Activated CD4-positive, alpha-beta T cell treated with anti-CD3 and anti-CD28 coated beads for 36 hours (primary cell): ENCODE data around the gene ICE2. TPM values are rescaled to one million over a fixed set of nuclear protein-coding genes. Genes with fewer than 3 reads are reported as not detected.
A peak's percentile ranks its signal among the peaks of the same experiment; 100 is the strongest.

Experiments
- ATAC-seq: fragments of 200-7000 bp; cut with Tn5 transposase; one replicate; pipeline ENCODE4 v1.10.0; 2021; ENCODE audit warnings: mild to moderate bottlenecking, moderate library complexity
- CTCF ChIA-PET: fragments of 350-600 bp; sonication (Branson Sonifier 250); formaldehyde crosslinking; loops from one replicate; lab custom pipeline; 2021; ENCODE audit warnings: antibody characterized with exemption; lab: Charles Lee
- POLR2A ChIA-PET: fragments of 350-600 bp; sonication (Branson Sonifier 250); formaldehyde crosslinking; loops from one replicate; lab custom pipeline; 2021; ENCODE audit warnings: antibody characterized with exemption, inconsistent platforms; lab: Charles Lee
- DNase-seq: peaks from one replicate; pipeline ENCODE4 v3.0.0-alpha.2; 2020
- H3K27ac Mint-ChIP-seq: one replicate; pipeline ENCODE4 v1.8.0; 2021; ENCODE audit warnings: mixed read lengths
- H3K27me3 Mint-ChIP-seq: one replicate; pipeline ENCODE4 v1.8.0; 2021; ENCODE audit warnings: mixed read lengths
- H3K36me3 Mint-ChIP-seq: one replicate; pipeline ENCODE4 v1.8.0; 2021; ENCODE audit warnings: low read depth, mixed read lengths
- H3K4me1 Mint-ChIP-seq: one replicate; pipeline ENCODE4 v1.8.0; 2021; ENCODE audit warnings: mixed read lengths
- H3K4me3 Mint-ChIP-seq: one replicate; pipeline ENCODE4 v1.8.0; 2021; ENCODE audit warnings: mild to moderate bottlenecking, moderate library complexity, mixed read lengths
- H3K9me3 Mint-ChIP-seq: one replicate; pipeline ENCODE4 v1.8.0; 2021; ENCODE audit warnings: low read depth, mixed read lengths
- intact Hi-C, 2 experiments: fragments of 100-400 bp; cut with DNase I in 1 of 2; cut with micrococcal nuclease in 1 of 2; formaldehyde crosslinking; loops; one replicate each; pipeline versions ENCODE4 v1.14.2 to v1.15.1; 2022 to 2024; cut with DNase I, micrococcal nuclease
- total RNA-seq, 2 experiments: library from RNA; stranded (reverse); gene quantifications; one replicate each; pipeline ENCODE4 v1.2.3, GENCODE V29; 2021

ICE2 gene
- total RNA-seq, 2 experiments from 2014 or later = 72.8 to 81.6 TPM

DNA sequence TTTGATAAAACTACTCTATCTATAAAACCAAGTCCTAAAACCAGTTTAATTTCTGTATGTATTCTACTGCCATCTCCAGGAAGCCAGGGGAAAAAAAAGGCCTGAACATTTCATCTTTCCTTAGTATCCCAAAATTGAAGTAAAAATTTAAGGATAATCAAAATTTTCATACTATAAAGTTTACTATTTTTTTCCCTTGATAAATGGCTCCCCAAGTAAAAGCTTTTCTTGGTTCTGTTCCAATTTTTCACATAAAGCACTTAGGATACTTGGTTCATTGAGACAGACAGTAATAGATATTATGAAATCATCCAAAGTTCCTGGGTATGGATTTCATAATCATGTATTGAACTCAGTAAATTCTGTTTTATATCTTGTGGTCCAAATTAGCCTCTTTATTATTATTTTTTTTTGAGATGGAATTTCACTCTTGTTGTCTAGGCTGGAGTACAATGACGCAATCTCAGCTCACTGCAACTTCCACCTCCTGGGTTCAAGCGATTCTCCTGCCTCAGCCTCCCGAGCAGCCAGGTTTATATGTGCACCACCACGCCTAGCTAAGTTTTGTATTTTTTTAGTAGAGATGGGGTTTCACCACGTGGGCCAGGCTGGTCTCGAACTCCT is 34.5 kb downstream of the ICE2 start:
- POLR2A ChIA-PET = no interaction called here
- intact Hi-C loops = loop anchor here (1.0 to 5.0 kb wide), 2 partner anchors 82 to 85 kb away; no protein-coding TSS in a partner anchor
- Mint-ChIP-seq H3K27ac (no peak overlapping the region), H3K36me3 (peaks cover 25% of the 10 kb centered on the region), H3K9me3 (no peaks in the 10 kb centered on the region), H3K4me1 (no peaks in the 10 kb centered on the region), H3K4me3 (no peak overlapping the region), H3K27me3 (no peaks in the 10 kb centered on the region)
- no peak for ATAC-seq
- DNase-seq = no peak
- CTCF ChIA-PET = interaction anchor here (0.6 to 1.8 kb wide), 7 partner anchors 14 to 102 kb away, joined by 3 to 7 read pairs (median 4); no protein-coding TSS in a partner anchor

DNA sequence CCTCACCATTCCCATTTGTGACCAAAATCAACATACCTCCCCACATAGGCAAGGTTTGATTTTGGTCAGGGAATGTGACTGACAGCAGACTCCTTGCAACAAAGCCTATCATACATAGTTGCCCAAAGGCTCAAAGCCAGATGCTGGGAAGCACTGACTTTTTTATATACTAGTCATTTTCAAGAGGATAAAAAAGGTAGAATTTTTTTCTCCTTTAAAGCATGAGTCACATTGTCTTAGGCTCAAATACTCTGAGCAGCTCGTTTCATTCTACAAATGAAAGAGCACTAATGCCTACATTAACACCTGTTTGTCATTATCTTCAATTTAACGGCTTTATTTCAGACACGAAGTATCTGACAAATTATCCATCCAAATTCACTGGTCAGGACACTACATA is 36.2 kb downstream of the ICE2 start:
- intact Hi-C loops = loop anchor here in 1 of 2 experiments (5.0 kb wide), 1 partner anchor 80 kb away; no protein-coding TSS in a partner anchor
- H3K36me3 Mint-ChIP-seq = peaks cover 17% of the 10 kb centered on the region
- no peak overlapping the region for H3K27ac Mint-ChIP-seq
- ATAC-seq (no peak), DNase-seq (no peak)
- no peaks in the 10 kb centered on the region for H3K9me3 Mint-ChIP-seq
- no peaks in the 10 kb centered on the region for H3K4me1 Mint-ChIP-seq
- no peak overlapping the region for H3K4me3 Mint-ChIP-seq
- ChIA-PET POLR2A (no interaction called here), CTCF (interaction anchor here (1.3 to 1.5 kb wide), 3 partner anchors 12 to 84 kb away, joined by 5 to 8 read pairs (median 5); no protein-coding TSS in a partner anchor)
- H3K27me3 Mint-ChIP-seq = no peaks in the 10 kb centered on the region

DNA sequence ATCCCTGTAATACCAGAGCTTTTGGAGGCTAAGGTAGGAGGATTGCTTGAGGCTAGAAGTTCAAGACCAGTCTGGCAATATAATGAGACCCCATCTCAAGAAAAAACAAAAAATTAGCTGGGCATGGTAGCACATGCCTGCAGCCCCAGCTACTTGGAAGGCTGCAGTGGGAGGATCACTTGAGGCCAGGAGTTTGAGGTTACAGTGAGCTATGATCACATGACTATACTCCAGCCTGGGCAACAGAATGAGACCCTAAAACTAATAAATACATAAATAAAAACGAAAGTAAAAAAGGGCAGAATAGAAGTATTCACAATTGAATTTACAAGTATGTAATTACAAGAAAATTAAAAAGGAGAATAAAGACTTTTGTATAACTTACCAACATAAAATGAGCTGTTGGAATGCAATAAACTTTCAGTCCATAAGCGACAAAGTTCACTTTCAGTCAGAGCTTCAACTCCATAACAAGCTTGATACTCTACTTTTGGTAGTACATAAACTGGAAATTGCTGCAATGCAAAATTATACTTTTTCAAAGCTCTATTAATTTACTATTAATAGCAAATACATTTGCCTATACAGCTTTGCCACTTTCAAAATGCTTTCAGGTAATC is 36.8 kb downstream of the ICE2 start:
- Mint-ChIP-seq H3K4me1 (no peaks in the 10 kb centered on the region), H3K4me3 (no peak overlapping the region), H3K27me3 (no peaks in the 10 kb centered on the region), H3K36me3 (peaks cover 16% of the 10 kb centered on the region), H3K27ac (no peak overlapping the region), H3K9me3 (no peaks in the 10 kb centered on the region)
- no peak for DNase-seq
- intact Hi-C loops = loop anchor here in 1 of 2 experiments (5.0 kb wide), 1 partner anchor 80 kb away; no protein-coding TSS in a partner anchor
- POLR2A ChIA-PET = no interaction called here
- ATAC-seq = no peak
- CTCF ChIA-PET = interaction anchor here (1.3 to 1.5 kb wide), 3 partner anchors 12 to 83 kb away, joined by 5 to 8 read pairs (median 5); no protein-coding TSS in a partner anchor

DNA sequence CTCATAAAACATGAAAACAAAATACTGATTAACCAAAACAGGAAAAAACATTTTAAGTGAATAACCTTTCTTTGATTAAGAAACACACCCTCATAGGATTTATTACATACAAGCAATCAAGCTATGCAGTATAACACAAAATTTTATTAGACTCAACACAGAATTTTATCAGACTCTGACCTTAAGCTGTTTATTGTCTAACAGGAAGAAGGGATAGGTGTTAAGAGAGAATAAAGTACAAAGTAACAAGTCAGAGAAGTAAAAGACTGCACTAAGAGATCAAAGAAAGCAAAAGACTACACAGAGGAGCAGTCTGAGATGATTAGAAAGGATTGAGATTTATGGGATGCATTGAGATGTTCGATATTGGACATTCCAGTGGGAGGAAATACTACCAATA is 37.6 kb downstream of the ICE2 start:
- intact Hi-C loops = loop anchor here in 1 of 2 experiments (5.0 kb wide), 1 partner anchor 79 kb away; no protein-coding TSS in a partner anchor
- H3K27ac Mint-ChIP-seq = no peak overlapping the region
- no peaks in the 10 kb centered on the region for H3K27me3 Mint-ChIP-seq
- ChIA-PET CTCF (interaction anchor here (0.6 to 1.3 kb wide), 3 partner anchors 11 to 435 kb away, joined by 3 to 5 read pairs (median 3); no protein-coding TSS in a partner anchor), POLR2A (interaction anchor here (0.7 kb wide), 1 partner anchor 46 kb away, joined by 4 read pairs; no protein-coding TSS in a partner anchor)
- ATAC-seq (no peak), DNase-seq (no peak)
- H3K4me1 Mint-ChIP-seq = no peaks in the 10 kb centered on the region
- no peak overlapping the region for H3K4me3 Mint-ChIP-seq
- H3K9me3 Mint-ChIP-seq = no peaks in the 10 kb centered on the region
- H3K36me3 Mint-ChIP-seq = peaks cover 16% of the 10 kb centered on the region

DNA sequence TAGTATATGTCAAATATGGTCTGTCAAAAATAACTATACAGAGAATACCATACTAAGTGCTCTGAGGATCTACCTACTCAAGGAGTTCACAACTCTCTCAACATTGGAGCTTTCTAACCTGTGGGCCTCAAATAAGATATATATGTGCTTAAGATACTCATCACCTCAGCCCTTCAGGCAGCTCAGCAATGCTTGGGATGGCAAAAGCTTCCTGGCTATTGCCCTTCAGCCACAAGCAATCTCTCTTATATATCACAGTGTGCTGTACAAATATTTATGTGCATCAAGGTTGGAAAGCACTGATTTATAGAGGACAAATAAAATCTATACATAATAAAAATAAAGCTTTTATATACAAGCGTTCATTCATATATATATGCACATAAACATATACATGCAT is 40.3 kb downstream of the ICE2 start:
- ATAC-seq (no peak), DNase-seq (no peak)
- intact Hi-C loops = no loop called here
- H3K9me3 Mint-ChIP-seq = no peaks in the 10 kb centered on the region
- H3K27ac Mint-ChIP-seq = no peak overlapping the region
- ChIA-PET CTCF (no interaction called here), POLR2A (no interaction called here)
- peaks cover 18% of the 10 kb centered on the region for H3K36me3 Mint-ChIP-seq
- H3K4me3 Mint-ChIP-seq = no peak overlapping the region
- no peaks in the 10 kb centered on the region for H3K4me1 Mint-ChIP-seq
- H3K27me3 Mint-ChIP-seq = no peaks in the 10 kb centered on the region

DNA sequence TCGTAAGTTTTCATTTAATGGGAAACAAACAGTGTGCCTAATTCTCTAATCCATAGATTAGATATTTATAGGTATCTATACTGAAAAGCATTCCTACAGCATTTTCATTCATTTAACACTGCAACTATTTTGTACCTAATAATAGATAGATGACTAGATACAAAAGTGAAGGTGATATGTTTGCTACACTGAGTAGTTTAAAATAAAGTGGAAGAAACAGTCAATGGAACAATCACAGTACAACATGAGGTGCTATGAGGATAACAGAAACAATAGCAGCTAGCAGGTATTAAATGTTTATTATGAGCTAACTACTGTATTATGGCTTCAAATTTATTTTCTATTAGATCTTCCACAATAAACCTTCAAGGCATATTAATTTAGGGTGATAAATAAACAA is 50.0 kb downstream of the ICE2 start:
- Mint-ChIP-seq H3K9me3 (no peaks in the 10 kb centered on the region), H3K36me3 (peaks cover 19% of the 10 kb centered on the region), H3K27ac (no peak overlapping the region), H3K27me3 (no peaks in the 10 kb centered on the region), H3K4me1 (peaks cover 11% of the 10 kb centered on the region), H3K4me3 (no peak overlapping the region)
- DNase-seq (no peak), ATAC-seq (no peak)
- intact Hi-C loops = no loop called here
- CTCF ChIA-PET = interaction anchor here (0.7 to 1.7 kb wide), 3 partner anchors 15 to 435 kb away, joined by 3 to 5 read pairs (median 3); no protein-coding TSS in a partner anchor
- POLR2A ChIA-PET = no interaction called here

DNA sequence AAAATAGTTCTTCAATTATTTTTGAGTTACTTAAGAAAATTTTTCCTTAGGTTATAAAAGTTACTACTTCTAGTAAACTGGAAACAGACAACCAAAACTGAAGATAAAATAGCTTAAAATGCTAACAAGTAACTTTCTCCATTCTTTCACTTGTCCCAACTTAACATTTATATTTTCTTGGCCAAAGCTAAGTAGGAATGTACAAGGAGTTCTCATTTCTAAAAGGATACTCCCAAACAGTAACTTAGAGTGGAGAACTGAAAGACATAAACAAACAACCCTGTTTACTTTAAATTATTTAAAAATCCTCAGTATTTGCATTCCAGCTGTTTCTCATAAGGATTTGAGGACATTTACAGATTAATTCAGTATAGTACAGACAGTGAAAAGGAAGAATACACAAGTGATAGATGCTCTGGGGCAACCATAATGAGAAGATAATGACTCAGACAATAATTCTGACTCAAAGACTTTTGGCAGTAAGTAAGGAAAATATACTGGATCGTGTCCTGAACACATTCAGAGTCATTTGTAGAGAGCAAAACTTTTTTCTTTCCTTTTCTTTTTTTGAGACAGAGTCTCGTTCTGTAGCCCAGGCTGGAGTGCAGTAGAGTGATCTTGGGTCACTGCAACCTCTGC is 52.0 kb downstream of the ICE2 start:
- Mint-ChIP-seq H3K27me3 (no peaks in the 10 kb centered on the region), H3K4me3 (no peak overlapping the region), H3K4me1 (peaks cover 18% of the 10 kb centered on the region), H3K27ac (no peak overlapping the region), H3K9me3 (no peaks in the 10 kb centered on the region), H3K36me3 (peaks cover 24% of the 10 kb centered on the region)
- peak; percentile 57 for ATAC-seq
- ChIA-PET POLR2A (interaction anchor here (0.6 kb wide), 1 partner anchor 9 kb away, joined by 4 read pairs; no protein-coding TSS in a partner anchor), CTCF (interaction anchor here (1.3 to 1.7 kb wide), 2 partner anchors 17 to 64 kb away, joined by 3 to 5 read pairs; no protein-coding TSS in a partner anchor)
- DNase-seq = no peak
- intact Hi-C loops = no loop called here

DNA sequence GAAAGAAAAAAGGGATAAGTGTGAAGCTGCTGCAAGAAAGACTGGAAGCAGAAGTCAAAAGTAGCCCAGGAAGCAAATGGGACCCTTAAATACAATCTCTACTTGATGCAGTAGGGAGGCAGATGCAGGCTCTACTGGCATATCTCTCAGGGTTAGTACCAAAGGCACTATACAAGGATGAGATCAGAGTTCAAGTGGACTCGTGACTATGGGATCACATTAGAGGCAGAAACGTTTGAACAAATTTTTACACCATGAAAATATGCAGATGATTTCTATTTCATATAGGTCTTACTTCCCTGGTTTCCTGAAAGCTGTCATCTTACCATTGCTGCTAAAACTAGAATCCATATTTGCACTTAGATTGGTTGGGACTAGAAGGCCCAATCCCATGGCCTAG is 53.5 kb downstream of the ICE2 start:
- Mint-ChIP-seq H3K9me3 (no peaks in the 10 kb centered on the region), H3K36me3 (peaks cover 21% of the 10 kb centered on the region), H3K4me1 (peaks cover 18% of the 10 kb centered on the region), H3K4me3 (no peak overlapping the region), H3K27ac (no peak overlapping the region), H3K27me3 (no peaks in the 10 kb centered on the region)
- ATAC-seq = no peak
- POLR2A ChIA-PET = no interaction called here
- CTCF ChIA-PET = interaction anchor here (0.5 to 2.3 kb wide), 2 partner anchors 18 to 67 kb away, joined by 3 to 8 read pairs; no protein-coding TSS in a partner anchor
- DNase-seq = no peak
- intact Hi-C loops = no loop called here

DNA sequence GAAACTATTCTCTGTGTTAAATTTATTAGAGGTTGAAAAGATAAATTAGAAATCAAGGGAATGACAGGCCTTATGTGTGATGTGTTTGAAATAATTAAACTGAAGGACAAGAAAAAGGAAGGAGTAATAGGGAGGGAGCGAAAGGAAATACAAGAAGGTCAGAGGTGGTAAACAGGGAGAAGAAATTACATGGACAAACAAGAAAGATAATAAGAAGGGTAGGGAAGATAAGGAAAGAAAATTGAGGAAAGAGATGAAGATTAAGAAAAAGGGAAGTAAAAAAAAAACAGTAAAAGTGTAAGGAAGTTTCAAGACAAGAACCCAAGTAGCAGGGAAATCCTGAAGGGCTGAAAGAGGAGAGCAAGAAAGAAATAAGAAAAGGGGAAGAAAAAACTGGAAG is 54.9 kb downstream of the ICE2 start:
- Mint-ChIP-seq H3K27ac (peak overlapping the region; percentile 66), H3K36me3 (peaks cover 21% of the 10 kb centered on the region), H3K9me3 (no peaks in the 10 kb centered on the region), H3K4me3 (no peak overlapping the region), H3K27me3 (no peaks in the 10 kb centered on the region), H3K4me1 (peaks cover 18% of the 10 kb centered on the region)
- no peak for ATAC-seq
- ChIA-PET POLR2A (no interaction called here), CTCF (interaction anchor here (2.3 kb wide), 1 partner anchor 65 kb away, joined by 8 read pairs; no protein-coding TSS in a partner anchor)
- intact Hi-C loops = no loop called here
- no peak for DNase-seq

DNA sequence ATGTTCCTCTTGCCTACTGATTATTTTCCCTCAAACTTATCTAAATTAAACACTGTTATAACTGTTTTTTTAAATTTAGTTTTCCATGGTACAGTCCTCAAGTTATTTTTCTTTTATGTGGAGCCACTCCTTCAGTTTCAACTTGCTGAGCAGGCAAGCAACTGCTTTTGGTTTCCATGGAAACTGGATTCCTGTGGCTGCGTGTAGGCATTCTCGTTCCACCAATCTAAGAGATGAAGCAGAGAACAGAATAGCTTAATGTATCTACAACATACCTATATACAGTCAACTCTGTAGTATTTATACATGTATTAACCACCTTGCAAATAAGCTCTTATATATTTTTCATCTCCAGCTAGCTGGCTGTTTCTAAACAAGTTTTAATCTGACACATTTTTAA is 55.4 kb downstream of the ICE2 start:
- Mint-ChIP-seq H3K27ac (peak overlapping the region; percentile 66), H3K4me1 (peaks cover 18% of the 10 kb centered on the region), H3K27me3 (no peaks in the 10 kb centered on the region), H3K36me3 (peaks cover 21% of the 10 kb centered on the region), H3K9me3 (no peaks in the 10 kb centered on the region), H3K4me3 (no peak overlapping the region)
- ATAC-seq (peak; percentile 49), DNase-seq (peak; percentile 26)
- ChIA-PET POLR2A (no interaction called here), CTCF (interaction anchor here (0.8 kb wide), 1 partner anchor 24 kb away, joined by 3 read pairs; no protein-coding TSS in a partner anchor)
- intact Hi-C loops = no loop called here

DNA sequence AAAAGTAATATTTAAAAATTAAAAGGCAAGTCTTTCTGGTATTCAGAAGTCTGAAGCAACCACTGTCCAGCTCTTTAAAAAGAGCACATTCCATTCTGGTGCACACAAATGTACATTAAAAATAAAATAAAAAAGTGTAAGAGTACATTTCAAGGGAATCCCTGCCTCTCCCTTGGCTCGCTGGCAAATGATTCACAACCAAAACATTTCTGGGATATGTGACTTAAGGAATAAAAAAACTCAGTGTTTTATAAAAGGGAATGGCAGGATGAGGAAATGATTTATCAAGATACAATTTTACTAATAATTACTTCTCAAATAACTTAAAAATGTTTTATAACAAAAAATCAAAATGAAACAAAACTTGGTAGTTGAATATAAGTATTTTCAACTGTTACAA is 57.4 kb downstream of the ICE2 start:
- DNase-seq (no peak), ATAC-seq (no peak)
- Mint-ChIP-seq H3K4me1 (peaks cover 11% of the 10 kb centered on the region), H3K36me3 (peaks cover 15% of the 10 kb centered on the region), H3K27me3 (no peaks in the 10 kb centered on the region), H3K4me3 (no peak overlapping the region), H3K9me3 (no peaks in the 10 kb centered on the region), H3K27ac (no peak overlapping the region)
- intact Hi-C loops = no loop called here
- ChIA-PET POLR2A (interaction anchor here (0.6 to 0.7 kb wide), 2 partner anchors 9 to 11 kb away, joined by 5 to 6 read pairs; no protein-coding TSS in a partner anchor), CTCF (interaction anchor here (0.7 kb wide), 1 partner anchor 15 kb away, joined by 4 read pairs; no protein-coding TSS in a partner anchor)
